IMR-90 (cell line): ENCODE data around the gene TBC1D23. TPM values are rescaled to one million over a fixed set of nuclear protein-coding genes. Genes with fewer than 3 reads are reported as not detected.

Source experiments
- ATAC-seq: fragments of 200-7000 bp; cut with Tn5 transposase; 2 replicates; pipeline ENCODE4 v1.9.1; 2020; ENCODE audit warnings: low read depth, mild to moderate bottlenecking, moderate library complexity
- BruUV-seq: library from RNA; stranded (reverse); fragments of 400-500 nt; replicated peaks from 2 replicates; lab custom pipeline; 2021; lab: Mats Ljungman, UMichigan
- CTCF ChIA-PET: fragments of 300-600 bp; formaldehyde crosslinking; extraction: SDS; loops from one replicate; lab custom pipeline; 2021; ENCODE audit warnings: antibody characterized with exemption; lab: Yijun Ruan, JAX
- POLR2A ChIA-PET: fragments of 300-600 bp; sonication (Branson Sonifier 250); formaldehyde crosslinking; loops from one replicate; lab custom pipeline; 2022; ENCODE audit warnings: antibody characterized with exemption; ENCODE audit not compliant: unreplicated experiment; lab: Charles Lee
- DNase-seq: peaks from one replicate; pipeline ENCODE4 v3.0.0; 2013
- H2AFZ ChIP-seq: replicated peaks from 2 replicates; pipeline ENCODE3; 2013; ENCODE audit warnings: low read length, mild to moderate bottlenecking; ENCODE audit not compliant: poor library complexity
- H2AK5ac ChIP-seq: 2 replicates; pipeline ENCODE4 v1.6.1; 2013; ENCODE audit warnings: low read depth, low read length, inconsistent platforms
- H2AK9ac ChIP-seq: replicated peaks from 2 replicates; pipeline ENCODE3; 2013; ENCODE audit warnings: mild to moderate bottlenecking, low read depth, low read length, moderate library complexity; ENCODE audit not compliant: poor library complexity
- H2BK120ac ChIP-seq: 2 replicates; pipeline ENCODE4 v1.6.1; 2013; ENCODE audit warnings: low read depth, low read length, inconsistent platforms
- H2BK15ac ChIP-seq: 3 replicates; pipeline ENCODE4 v1.6.1; 2013; ENCODE audit warnings: low read depth, low read length, inconsistent platforms
- H2BK20ac ChIP-seq: 2 replicates; pipeline ENCODE4 v1.6.1; 2013; ENCODE audit warnings: low read depth, mild to moderate bottlenecking, inconsistent platforms, low read length, moderate library complexity
- H2BK5ac ChIP-seq: 2 replicates; pipeline ENCODE4 v1.6.1; 2013; ENCODE audit warnings: mild to moderate bottlenecking, low read depth, low read length, inconsistent platforms; ENCODE audit not compliant: poor library complexity, severe bottlenecking
- H3K14ac ChIP-seq: replicated peaks from 2 replicates; pipeline ENCODE4 v1.6.1; 2013; ENCODE audit warnings: low read depth, low read length, inconsistent platforms
- H3K18ac ChIP-seq: 2 replicates; pipeline ENCODE4 v1.6.1; 2013; ENCODE audit warnings: low read depth, low read length, control low read depth
- H3K23ac ChIP-seq: 2 replicates; pipeline ENCODE4 v1.6.1; 2013; ENCODE audit warnings: low read depth, low read length, inconsistent platforms
- H3K27ac ChIP-seq: 2 replicates; pipeline ENCODE4 v1.5.1; 2013; ENCODE audit warnings: mild to moderate bottlenecking, control low read depth, low read length; ENCODE audit not compliant: insufficient read depth
- H3K27me3 ChIP-seq: 2 replicates; pipeline ENCODE4 v1.6.1; 2013; ENCODE audit warnings: low read length; ENCODE audit not compliant: control insufficient read depth, insufficient read depth
- H3K36me3 ChIP-seq: 2 replicates; pipeline ENCODE4 v1.6.1; 2013; ENCODE audit warnings: low read length, mixed read lengths; ENCODE audit not compliant: control insufficient read depth, insufficient read depth
- H3K4ac ChIP-seq: 2 replicates; pipeline ENCODE4 v1.6.1; 2013; ENCODE audit warnings: low read depth, low read length, inconsistent platforms
- H3K4me1 ChIP-seq: 2 replicates; pipeline ENCODE4 v1.6.1; 2013; ENCODE audit warnings: low read length, mixed read lengths; ENCODE audit not compliant: control insufficient read depth, insufficient read depth
- H3K4me2 ChIP-seq: 2 replicates; pipeline ENCODE4 v1.6.1; 2013; ENCODE audit warnings: low read depth, mild to moderate bottlenecking, control low read depth, low read length, moderate library complexity
- H3K4me3 ChIP-seq: 2 replicates; pipeline ENCODE4 v1.5.1; 2013; ENCODE audit warnings: low read depth, mild to moderate bottlenecking, control low read depth, low read length, moderate library complexity; ENCODE audit not compliant: insufficient read depth
- H3K56ac ChIP-seq: 2 replicates; pipeline ENCODE4 v1.6.1; 2013; ENCODE audit warnings: low read length, inconsistent platforms; ENCODE audit not compliant: insufficient read depth; ENCODE audit errors: extremely low read depth
- H3K79me1 ChIP-seq, 2 experiments: 2 replicates each; pipeline ENCODE4 v1.6.1; 2013; ENCODE audit warnings: low read length in 2 of 2, inconsistent platforms in 1 of 2, low read depth in 1 of 2
- H3K9ac ChIP-seq: 2 replicates; pipeline ENCODE4 v1.6.1; 2013; ENCODE audit warnings: low read depth, low read length, control low read depth
- H3K9me1 ChIP-seq: 2 replicates; pipeline ENCODE4 v1.6.1; 2013; ENCODE audit warnings: low read length, inconsistent platforms; ENCODE audit not compliant: insufficient read depth
- H3K9me3 ChIP-seq: 2 replicates; pipeline ENCODE4 v1.6.1; 2013; ENCODE audit warnings: low read length; ENCODE audit not compliant: control insufficient read depth, insufficient read depth
- H4K20me1 ChIP-seq: 2 replicates; pipeline ENCODE4 v1.6.1; 2013; ENCODE audit warnings: low read length, inconsistent platforms; ENCODE audit not compliant: insufficient read depth
- H4K5ac ChIP-seq: 2 replicates; pipeline ENCODE4 v1.6.1; 2013; ENCODE audit warnings: mild to moderate bottlenecking, low read depth, low read length, control low read depth
- H4K8ac ChIP-seq, 2 experiments: 2 replicates each; pipeline ENCODE4 v1.6.1; 2013; ENCODE audit warnings: low read depth in 2 of 2, low read length in 2 of 2, control low read depth in 1 of 2, inconsistent platforms in 1 of 2
- H4K91ac ChIP-seq: 2 replicates; pipeline ENCODE4 v1.6.1; 2013; ENCODE audit warnings: low read depth, low read length, inconsistent platforms; ENCODE audit not compliant: insufficient read depth
- BHLHE40 ChIP-seq: fragments of 150-350 bp; IDR thresholded peaks from 2 replicates; pipeline ENCODE4 v1.6.1; 2016; ENCODE audit warnings: mild to moderate bottlenecking, low read depth, low read length
- CEBPB ChIP-seq: IDR thresholded peaks from 2 replicates; pipeline ENCODE4 v1.6.1; 2012; ENCODE audit warnings: low read depth, low read length, improper control_type of control experiment
- CHD1 ChIP-seq: IDR thresholded peaks from 2 replicates; pipeline ENCODE4 v1.6.1; 2012; ENCODE audit warnings: low read depth, low read length, improper control_type of control experiment
- FOS ChIP-seq: fragments of 150-350 bp; IDR thresholded peaks from 2 replicates; pipeline ENCODE4 v1.6.1; 2016; ENCODE audit warnings: low read depth, low read length
- MAFK ChIP-seq: IDR thresholded peaks from 2 replicates; pipeline ENCODE4 v1.6.1; 2012; ENCODE audit warnings: low read depth, low read length, improper control_type of control experiment
- MXI1 ChIP-seq: IDR thresholded peaks from 2 replicates; pipeline ENCODE4 v1.6.1; 2012; ENCODE audit warnings: low read depth, mild to moderate bottlenecking, low read length, moderate library complexity, borderline replicate concordance
- NFE2L2 ChIP-seq: fragments of 150-350 bp; IDR thresholded peaks from 2 replicates; pipeline ENCODE4 v1.6.1; 2016; ENCODE audit warnings: low read depth, mild to moderate bottlenecking, low read length
- POLR2A ChIP-seq: IDR thresholded peaks from 2 replicates; pipeline ENCODE4 v1.6.1; 2012; ENCODE audit warnings: mild to moderate bottlenecking, low read depth, low read length
- SMC3 ChIP-seq: fragments of 150-350 bp; IDR thresholded peaks from 2 replicates; pipeline ENCODE4 v1.6.1; 2016; ENCODE audit warnings: low read depth, mild to moderate bottlenecking, antibody characterized with exemption, low read length, moderate library complexity
- WGBS, 2 experiments: methylation state at CpG; one replicate each; pipeline versions ENCODE4 v1.1.5 to v1.1.7; 2013; ENCODE audit warnings: missing lambda C conversion rate in 2 of 2; ENCODE audit not compliant: insufficient read length in 1 of 2; ENCODE audit errors: extremely low coverage in 2 of 2; 5-methylcytosine and 5-hydroxymethylcytosine counted together
- dilution Hi-C: fragments of 300-500 bp; cut with HindIII; formaldehyde crosslinking; loops from one replicate; pipeline ENCODE4 v1.14.3; 2018; ENCODE audit warnings: low sequenced_read_pairs; ENCODE audit not compliant: unreplicated experiment
- in situ Hi-C: fragments of 300-500 bp; cut with MboI; formaldehyde crosslinking; loops from 3 replicates; pipeline ENCODE4 v1.14.3; 2019; ENCODE audit warnings: low sequenced_read_pairs, inconsistent platforms, mixed read lengths
- intact Hi-C: fragments of 100-400 bp; cut with micrococcal nuclease; formaldehyde crosslinking; loops from 2 replicates; pipeline ENCODE4 v1.10.0; 2022
- polyA plus RNA-seq, 3 experiments: library from polyadenylated mRNA; depleted of rRNA; stranded (reverse); fragments of >200 nt; gene quantifications; 2 replicates each; pipeline ENCODE4 v1.2.3, GENCODE V29; 2012; ENCODE audit warnings: low replicate concordance in 1 of 3
- total RNA-seq: library from RNA; depleted of rRNA; stranded (reverse); fragments of >200 nt; gene quantifications from 2 replicates; pipeline ENCODE4 v1.2.3, GENCODE V29; 2012
- TF ChIP-seq, protein P1 (sequence below): fragments of 150-350 bp; IDR thresholded peaks from 2 replicates; pipeline ENCODE4 v1.6.1; 2016; ENCODE audit warnings: low read depth, mild to moderate bottlenecking, low read length, moderate library complexity, borderline replicate concordance
- TF ChIP-seq, protein P2 (sequence below): conservative IDR thresholded peaks from 2 replicates; pipeline ENCODE4 v1.5.1; 2012; ENCODE audit warnings: mild to moderate bottlenecking, low read depth, low read length, improper control_type of control experiment
- TF ChIP-seq, protein P3 (sequence below): fragments of 150-350 bp; IDR thresholded peaks from 2 replicates; pipeline ENCODE4 v1.6.1; 2017; ENCODE audit warnings: mild to moderate bottlenecking, antibody characterized with exemption, low read length, low read depth

The TBC1D23 gene
- total and polyA plus RNA-seq, 2 of the 4 experiments (the other 2 are of a cell fraction): 21.2 to 67.0 TPM

DNA sequence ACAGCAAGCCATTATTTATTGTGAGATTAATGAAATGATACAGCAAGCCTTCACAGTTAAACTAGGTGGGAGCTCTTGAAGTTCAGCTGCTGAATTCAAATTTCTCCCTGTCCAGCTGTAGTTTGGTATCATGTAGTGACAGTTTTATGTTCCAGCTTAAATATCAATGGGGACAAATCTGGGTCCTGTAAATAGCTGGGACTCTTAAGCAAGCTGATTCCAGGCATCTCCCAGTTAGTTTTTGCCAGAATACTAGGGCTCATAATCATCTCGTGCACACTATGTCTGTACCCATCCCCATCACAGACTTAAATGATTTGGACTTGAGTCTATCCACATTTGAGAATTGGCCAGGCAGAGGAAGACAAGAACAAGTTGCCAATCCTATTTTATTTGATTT is 45.9 kb downstream of the TBC1D23 start:
- H3K9me3 ChIP-seq: no peaks in the 10 kb centered on the region
- BruUV-seq: no TSS peak
- no peak overlapping the region for H3K18ac ChIP-seq
- peaks cover 6% of the 10 kb centered on the region; the same call in 1 of the 2 replicates for H3K4me1 ChIP-seq
- WGBS, 2 experiments: no CpG with 5 or more reads among the region's 1 CpG
- no peak overlapping the region for H2AK9ac ChIP-seq
- intact Hi-C loops (no loop called here), dilution Hi-C loops (no loop called here), in situ Hi-C loops (no loop called here)
- H3K9me1 ChIP-seq: no peaks in the 10 kb centered on the region
- peaks cover 0 to 15% of the 10 kb centered on the region in 2 experiments; a peak in 3 of 4 replicates for H3K79me1 ChIP-seq
- ATAC-seq (no peak), DNase-seq (no peak)
- no peaks in the 10 kb centered on the region for H3K27me3 ChIP-seq
- H3K36me3 ChIP-seq: peaks cover 20% of the 10 kb centered on the region
- no peak overlapping the region for H2AK5ac ChIP-seq
- H3K56ac ChIP-seq: no peak overlapping the region
- no peak overlapping the region for H4K91ac ChIP-seq
- no peak overlapping the region for H2BK5ac ChIP-seq
- no peak overlapping the region for H3K14ac ChIP-seq
- H3K9ac ChIP-seq: no peak overlapping the region
- no peak overlapping the region for H3K4me2 ChIP-seq
- no peak overlapping the region for H3K27ac ChIP-seq
- H4K8ac ChIP-seq: no peak overlapping the region
- H3K23ac ChIP-seq: no peak overlapping the region
- no peak overlapping the region for H3K4me3 ChIP-seq
- ChIA-PET CTCF (no interaction called here), POLR2A (no interaction called here)
- H3K4ac ChIP-seq: no peak overlapping the region
- no peak overlapping the region for H2AFZ ChIP-seq
- H4K5ac ChIP-seq: no peak overlapping the region
- H4K20me1 ChIP-seq: no peaks in the 10 kb centered on the region; the same call in 1 of the 2 replicates
- no peak overlapping the region for H2BK120ac ChIP-seq
- no peak overlapping the region for H2BK15ac ChIP-seq
- H2BK20ac ChIP-seq: no peak overlapping the region
- TF ChIP-seq, protein P1, sequence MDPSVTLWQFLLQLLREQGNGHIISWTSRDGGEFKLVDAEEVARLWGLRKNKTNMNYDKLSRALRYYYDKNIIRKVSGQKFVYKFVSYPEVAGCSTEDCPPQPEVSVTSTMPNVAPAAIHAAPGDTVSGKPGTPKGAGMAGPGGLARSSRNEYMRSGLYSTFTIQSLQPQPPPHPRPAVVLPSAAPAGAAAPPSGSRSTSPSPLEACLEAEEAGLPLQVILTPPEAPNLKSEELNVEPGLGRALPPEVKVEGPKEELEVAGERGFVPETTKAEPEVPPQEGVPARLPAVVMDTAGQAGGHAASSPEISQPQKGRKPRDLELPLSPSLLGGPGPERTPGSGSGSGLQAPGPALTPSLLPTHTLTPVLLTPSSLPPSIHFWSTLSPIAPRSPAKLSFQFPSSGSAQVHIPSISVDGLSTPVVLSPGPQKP: no peak
- TF ChIP-seq MAFK (no peak), MXI1 (no peak), FOS (no peak), BHLHE40 (no peak), CHD1 (no peak), SMC3 (no peak), POLR2A (no peak), CEBPB (no peak), NFE2L2 (no peak)
- TF ChIP-seq, protein P2, sequence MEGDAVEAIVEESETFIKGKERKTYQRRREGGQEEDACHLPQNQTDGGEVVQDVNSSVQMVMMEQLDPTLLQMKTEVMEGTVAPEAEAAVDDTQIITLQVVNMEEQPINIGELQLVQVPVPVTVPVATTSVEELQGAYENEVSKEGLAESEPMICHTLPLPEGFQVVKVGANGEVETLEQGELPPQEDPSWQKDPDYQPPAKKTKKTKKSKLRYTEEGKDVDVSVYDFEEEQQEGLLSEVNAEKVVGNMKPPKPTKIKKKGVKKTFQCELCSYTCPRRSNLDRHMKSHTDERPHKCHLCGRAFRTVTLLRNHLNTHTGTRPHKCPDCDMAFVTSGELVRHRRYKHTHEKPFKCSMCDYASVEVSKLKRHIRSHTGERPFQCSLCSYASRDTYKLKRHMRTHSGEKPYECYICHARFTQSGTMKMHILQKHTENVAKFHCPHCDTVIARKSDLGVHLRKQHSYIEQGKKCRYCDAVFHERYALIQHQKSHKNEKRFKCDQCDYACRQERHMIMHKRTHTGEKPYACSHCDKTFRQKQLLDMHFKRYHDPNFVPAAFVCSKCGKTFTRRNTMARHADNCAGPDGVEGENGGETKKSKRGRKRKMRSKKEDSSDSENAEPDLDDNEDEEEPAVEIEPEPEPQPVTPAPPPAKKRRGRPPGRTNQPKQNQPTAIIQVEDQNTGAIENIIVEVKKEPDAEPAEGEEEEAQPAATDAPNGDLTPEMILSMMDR: no peak
- TF ChIP-seq, protein P3, sequence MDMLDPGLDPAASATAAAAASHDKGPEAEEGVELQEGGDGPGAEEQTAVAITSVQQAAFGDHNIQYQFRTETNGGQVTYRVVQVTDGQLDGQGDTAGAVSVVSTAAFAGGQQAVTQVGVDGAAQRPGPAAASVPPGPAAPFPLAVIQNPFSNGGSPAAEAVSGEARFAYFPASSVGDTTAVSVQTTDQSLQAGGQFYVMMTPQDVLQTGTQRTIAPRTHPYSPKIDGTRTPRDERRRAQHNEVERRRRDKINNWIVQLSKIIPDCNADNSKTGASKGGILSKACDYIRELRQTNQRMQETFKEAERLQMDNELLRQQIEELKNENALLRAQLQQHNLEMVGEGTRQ: no peak
